HG02938 (cell line): Measurements from ENCODE around the gene TSC22D2.

ENCODE experiments used
- ATAC-seq: cut with Tn5 transposase; IDR thresholded peaks from one replicate; pipeline ENCODE4 v1.9.1; 2021; ENCODE audit warnings: mild to moderate bottlenecking, moderate library complexity; ENCODE audit not compliant: unreplicated experiment

The TSC22D2 gene

DNA sequence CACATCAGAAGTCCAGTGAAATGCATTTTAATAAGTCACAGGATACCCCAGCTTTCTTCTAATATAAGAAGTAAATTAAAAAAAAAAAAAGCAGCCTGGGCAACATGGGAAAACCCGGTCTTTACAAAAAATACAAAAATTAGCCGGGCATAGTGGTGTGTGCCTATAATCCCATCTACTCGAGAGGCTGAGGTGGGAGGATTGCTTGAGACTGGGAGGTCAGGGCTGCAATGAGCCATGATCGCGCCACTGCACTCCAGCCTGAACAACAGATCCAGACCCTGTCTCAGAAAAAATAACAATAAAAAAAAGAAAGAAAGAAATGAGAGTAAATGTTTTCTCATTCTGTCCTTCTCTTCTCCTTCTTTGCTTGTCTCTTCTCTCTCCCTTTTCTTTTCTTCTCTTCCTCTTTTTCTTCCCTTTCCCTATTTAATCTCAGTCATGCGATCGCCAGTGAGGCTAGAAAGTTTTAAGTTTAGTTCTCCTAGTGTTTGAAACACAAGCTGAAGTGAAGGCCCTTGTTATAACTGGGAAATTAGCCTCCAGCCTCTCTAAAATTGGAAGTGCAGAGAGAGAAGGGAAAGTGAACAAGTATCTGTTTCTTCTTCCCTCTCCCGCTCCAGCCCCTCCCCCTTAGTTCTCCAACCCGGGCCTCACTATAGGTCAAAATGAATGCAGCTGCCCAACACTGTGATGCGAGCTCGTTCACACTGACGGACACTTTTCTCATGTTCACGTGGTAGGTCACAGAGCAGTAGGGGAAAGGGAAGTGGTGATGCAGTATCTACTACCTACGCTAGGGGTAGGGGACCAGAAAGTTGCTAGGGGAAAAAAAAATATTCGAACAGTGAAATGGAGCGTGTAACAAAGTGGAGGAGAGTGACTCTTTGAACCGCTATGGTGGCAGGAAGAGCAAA is 23.5 kb upstream of the TSC22D2 start:
- peak; percentile 100 for ATAC-seq

- peak; percentile 32 for ATAC-seq
These were observed 22.5 kb upstream of the TSC22D2 start for GRCh38 chr3:150385296-150386242.

DNA sequence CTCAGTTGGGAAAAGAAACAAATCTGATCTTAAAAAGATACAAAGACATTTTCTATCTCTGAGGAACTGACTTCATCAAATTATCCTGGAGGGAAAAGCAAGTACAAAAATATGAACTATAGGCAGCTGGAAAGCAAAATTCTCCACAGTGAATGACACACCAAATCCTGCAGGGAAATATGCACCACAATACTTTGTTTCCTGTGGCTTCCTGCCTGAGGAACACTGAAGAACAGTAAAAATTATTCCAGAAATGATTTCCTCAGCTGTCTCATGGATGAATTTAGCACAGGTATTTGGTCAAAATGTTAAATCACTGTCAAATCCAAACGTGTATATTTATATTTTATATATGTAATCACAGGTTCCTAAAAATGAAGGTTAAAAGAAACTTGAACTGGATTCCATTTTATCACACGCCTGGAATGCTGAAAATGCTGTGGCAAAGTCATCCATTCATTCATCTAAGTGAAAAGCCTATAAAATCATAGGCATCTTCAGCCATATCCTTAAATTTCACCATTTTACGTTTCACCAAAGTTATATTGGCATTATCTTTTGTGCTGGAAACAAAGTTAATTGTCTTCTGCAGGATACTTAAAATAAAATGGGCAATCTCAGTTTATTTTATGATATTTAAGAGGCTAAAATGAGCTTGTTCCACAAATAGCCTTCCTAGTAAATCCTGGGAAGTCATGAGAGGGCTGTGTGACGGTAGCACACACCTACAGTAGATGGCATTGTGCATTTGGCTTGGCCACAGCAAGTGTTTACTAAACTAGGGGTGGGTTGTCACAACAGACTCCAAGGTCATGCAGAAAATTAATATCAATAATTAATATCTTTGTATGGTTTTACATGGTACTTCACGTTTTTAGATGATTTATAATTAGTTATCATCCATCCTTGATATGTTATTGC is 19.3 kb upstream of the TSC22D2 start:
- no peak for ATAC-seq

DNA sequence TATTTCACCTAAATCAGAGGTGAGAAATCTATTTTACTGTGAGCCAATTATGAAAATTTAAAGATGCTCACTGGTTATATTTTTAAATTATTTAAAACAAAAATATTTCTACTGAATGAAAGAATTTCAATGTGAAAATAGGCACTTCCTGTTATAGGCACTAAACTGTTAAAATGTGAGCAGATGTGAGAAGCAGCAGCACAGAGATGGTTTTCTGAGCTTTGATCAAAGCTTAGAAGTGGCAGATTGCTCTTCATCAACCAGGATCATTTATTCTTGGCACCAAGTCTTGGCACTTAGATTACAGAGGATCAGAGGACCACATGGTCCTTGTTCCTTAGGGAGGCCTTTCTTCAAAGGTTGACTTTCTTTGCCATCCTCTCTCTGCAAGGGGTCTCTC is 18.0 kb upstream of the TSC22D2 start:
- no peak for ATAC-seq

GRCh38 chr3:150391161-150391560 is 16.9 kb upstream of the TSC22D2 start:
- no peak for ATAC-seq

DNA sequence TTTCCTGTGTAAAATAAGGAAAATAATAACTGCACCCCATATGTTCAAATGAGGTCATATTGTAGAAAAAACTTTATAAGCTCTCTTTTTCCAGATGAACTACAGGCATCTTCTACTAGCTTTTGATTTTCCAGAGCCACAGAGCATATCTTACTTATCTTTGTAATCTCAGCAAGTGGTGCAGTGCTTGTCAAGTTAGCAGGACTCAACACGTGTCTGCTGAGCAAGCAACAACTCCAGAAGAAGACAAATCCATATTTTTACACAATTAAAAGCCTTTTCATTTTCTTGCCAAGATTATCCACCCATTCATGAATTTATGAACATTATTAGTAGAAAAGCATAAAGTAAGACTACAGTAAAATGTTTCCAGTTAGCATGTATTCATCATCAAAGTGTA is 14.4 kb upstream of the TSC22D2 start:
- ATAC-seq = no peak

GRCh38 chr3:150394606-150395005 is 13.5 kb upstream of the TSC22D2 start:
- ATAC-seq = no peak

DNA sequence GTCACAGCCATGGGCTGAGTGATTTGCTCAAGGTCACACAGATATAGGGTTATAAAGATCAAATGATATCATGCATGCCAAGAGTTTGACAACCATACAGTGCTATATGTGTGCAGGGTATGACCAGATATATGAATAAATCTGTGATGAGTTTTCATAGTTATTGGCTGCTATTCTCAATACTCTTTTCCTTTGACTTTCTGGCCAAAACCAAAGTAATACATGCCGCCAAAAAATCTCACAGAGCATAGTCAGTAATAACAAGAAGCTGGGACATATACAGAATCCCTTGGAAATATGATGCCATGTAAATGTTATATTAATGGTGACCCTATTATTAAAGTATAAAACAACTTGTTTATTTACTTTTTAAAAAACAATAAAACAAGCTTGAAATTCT is 11.6 kb upstream of the TSC22D2 start:
- ATAC-seq = no peak

- ATAC-seq = no peak
These were observed 11.0 kb upstream of the TSC22D2 start for GRCh38 chr3:150396956-150397550.

DNA sequence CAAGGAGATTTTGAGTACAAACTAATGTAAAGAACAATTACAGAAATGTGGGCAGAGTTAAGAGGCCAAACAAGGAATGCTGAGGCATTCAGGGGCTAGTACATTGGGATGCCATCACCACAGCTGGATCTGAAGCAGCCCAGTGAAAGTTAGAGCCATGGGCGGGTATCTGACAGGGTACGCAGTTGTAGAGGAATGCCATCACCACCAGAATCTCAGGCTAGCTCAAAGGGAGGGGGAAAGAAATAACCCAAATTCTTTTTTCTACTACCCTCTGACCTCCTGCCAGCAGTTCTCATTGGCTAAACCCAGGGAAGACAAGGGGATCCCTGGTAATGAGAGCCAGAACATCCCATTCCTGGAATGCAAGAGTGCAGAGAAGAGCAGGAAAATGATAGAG is 9.0 kb upstream of the TSC22D2 start:
- no peak for ATAC-seq

DNA sequence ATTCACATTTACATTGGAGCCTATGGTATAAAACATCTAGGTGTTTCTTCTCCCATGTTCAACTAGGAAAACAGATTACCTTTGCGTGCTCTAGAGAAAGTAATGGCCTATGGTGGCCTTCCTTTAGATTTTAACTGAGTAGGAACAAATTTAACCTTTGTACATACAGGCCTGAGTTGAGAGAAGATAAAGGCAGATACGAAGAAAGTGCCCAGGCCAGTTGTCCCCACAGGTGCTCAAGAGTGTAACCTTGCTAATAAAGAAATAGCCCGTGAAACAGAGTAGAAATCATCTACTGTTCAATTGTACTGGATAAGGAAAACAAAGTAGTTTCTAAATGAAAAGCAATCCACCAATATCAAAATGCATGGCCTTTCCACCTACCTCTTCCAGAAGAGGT is 6.8 kb upstream of the TSC22D2 start:
- ATAC-seq = no peak

DNA sequence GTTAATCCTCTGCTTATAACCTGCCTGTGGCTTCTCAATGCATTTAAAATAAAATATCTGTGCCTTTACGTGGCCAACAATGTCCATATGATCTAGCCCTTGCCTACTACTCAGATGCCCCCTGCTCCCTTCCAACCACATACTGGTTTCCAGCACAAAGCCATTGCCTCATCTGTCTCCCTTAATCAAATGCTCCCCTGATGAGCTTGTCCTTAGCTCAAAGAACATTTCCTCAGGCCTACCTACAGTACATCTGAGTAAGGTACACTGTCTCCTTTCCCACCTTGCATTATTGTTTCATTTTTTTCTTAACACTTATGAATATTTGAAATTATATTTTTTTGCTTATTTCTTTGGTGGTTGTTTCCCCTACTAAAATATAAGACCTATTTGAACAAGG is 5.9 kb upstream of the TSC22D2 start:
- ATAC-seq = no peak

DNA sequence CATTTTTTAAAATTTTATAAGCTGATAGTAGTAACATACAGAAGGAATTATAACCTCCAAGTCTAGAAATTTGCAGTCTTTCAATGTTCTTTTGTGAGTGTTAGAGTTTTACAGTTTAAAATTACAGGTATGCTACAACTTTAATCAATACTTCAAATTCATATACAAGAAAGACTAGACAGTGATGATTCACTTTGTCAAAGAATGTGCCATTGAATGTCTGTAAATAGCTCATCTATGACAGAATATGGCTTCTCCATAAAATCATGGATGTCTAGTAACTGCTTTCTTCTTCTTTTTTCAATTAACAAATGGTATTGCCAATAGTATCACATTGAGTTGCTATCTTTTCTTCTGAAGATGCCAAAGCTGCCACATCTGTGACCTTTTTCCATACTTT is 4.1 kb upstream of the TSC22D2 start:
- ATAC-seq = no peak

GRCh38 chr3:150407051-150407807 is 869 bp upstream of the TSC22D2 start:
- no peak for ATAC-seq

- peak; percentile 9 for ATAC-seq
These were observed 284 bp upstream of the TSC22D2 start for GRCh38 chr3:150407808-150408220.

DNA sequence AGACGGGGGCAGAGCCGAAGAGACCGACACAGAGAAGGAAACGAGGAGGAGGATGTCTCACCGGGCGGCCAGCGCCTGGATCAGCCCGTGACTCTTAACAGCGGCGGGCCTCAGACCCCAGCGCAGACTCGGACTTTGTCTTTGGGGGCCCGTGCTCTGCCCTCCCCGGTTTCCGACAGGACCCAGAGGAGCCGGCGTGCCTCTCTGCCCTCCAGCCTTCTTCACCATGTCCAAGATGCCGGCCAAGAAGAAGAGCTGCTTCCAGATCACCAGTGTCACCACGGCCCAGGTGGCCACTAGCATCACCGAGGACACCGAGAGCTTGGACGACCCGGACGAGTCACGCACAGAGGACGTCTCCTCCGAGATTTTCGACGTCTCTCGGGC is 1.0 kb downstream of the TSC22D2 start:
- ATAC-seq = no peak

DNA sequence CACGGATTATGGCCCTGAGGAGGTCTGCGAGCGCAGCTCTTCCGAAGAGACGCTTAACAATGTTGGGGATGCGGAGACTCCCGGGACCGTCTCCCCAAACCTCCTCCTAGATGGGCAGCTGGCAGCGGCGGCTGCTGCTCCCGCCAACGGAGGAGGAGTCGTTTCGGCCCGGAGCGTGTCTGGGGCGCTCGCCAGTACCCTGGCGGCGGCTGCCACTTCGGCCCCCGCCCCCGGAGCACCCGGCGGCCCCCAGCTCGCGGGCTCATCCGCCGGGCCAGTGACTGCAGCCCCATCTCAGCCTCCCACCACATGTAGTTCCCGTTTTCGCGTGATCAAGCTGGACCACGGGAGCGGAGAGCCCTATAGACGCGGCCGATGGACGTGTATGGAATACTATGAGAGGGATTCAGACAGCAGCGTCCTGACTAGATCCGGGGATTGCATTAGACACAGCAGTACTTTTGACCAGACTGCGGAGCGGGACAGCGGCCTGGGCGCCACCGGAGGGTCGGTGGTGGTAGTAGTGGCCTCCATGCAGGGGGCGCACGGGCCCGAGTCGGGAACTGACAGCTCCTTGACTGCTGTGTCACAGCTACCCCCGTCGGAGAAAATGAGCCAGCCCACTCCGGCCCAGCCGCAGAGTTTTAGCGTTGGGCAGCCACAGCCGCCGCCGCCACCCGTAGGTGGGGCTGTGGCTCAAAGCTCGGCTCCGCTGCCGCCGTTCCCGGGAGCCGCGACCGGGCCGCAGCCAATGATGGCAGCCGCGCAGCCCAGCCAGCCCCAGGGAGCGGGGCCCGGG is 1.6 kb downstream of the TSC22D2 start:
- peak; percentile 22 for ATAC-seq

- peak; percentile 1 for ATAC-seq
These were observed 2.4 kb downstream of the TSC22D2 start for GRCh38 chr3:150410311-150411105.
